VCaP (cell line): ENCODE measurements around the gene SLFNL1.

ENCODE experiments used
- H3K27ac ChIP-seq: fragments of 450-650 bp; 2 replicates; pipeline ENCODE4 v1.5.1; 2017
- CTCF ChIP-seq: fragments of 450-650 bp; conservative IDR thresholded peaks from 2 replicates; pipeline ENCODE4 v1.5.1; 2017; ENCODE audit warnings: mild to moderate bottlenecking, moderate library complexity

The SLFNL1 gene

DNA sequence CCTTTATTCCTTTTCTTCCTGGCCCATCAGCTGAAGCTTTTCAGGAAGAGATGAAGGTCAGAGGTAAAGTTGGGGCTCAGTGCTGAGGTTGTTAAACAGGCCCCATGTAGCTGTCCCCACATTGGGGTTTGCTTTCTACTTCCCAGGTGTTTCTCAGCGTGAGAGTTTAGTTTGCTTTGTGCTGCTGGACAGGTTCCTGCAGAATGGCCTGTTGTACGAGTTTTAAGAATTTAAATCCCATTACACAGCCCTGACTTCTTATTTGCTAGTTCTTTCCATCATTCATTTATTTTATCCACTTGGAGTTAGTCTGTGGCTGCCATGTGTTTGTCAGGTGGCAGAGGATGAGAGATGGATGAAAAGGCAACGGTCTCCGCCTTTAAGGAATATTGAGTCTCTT lies 22.9 kb downstream of the SLFNL1 start:
- TF ChIP-seq CTCF: no peak

GRCh38 chr1:40997096-40997495 lies 24.4 kb downstream of the SLFNL1 start:
- H3K27ac ChIP-seq: peak overlapping the region; percentile 35; the same call in 1 of the 2 replicates
- TF ChIP-seq CTCF: no peak

More for the DNA sequence above, 22.9 kb downstream of the SLFNL1 start:
- H3K27ac ChIP-seq: peak overlapping the region; percentile 35

DNA sequence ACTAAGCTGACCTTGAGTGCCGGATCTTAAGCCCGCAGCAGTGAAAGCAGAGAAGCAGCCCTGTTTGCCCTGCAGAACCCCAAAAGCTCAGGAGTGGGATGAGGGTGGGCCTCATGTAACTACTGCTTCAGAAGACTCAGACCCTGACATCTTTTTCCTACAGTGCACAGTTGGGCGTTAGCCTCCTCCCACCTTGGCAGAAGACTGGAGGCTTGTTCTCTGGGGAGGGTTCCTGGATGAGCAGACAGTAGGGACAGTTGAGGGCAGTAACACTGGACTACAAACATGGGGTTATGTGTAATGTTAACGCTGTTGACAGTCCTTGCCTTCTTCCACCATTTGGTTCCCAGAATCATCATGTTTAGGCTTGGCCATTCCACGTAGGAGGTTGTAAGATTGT lies 32.5 kb downstream of the SLFNL1 start:
- TF ChIP-seq CTCF: no peak
- no peak overlapping the region for H3K27ac ChIP-seq

- no peak for TF ChIP-seq CTCF
- H3K27ac ChIP-seq: no peak overlapping the region
Observed at GRCh38 chr1:40988280-40988679, 33.2 kb downstream of the SLFNL1 start.

DNA sequence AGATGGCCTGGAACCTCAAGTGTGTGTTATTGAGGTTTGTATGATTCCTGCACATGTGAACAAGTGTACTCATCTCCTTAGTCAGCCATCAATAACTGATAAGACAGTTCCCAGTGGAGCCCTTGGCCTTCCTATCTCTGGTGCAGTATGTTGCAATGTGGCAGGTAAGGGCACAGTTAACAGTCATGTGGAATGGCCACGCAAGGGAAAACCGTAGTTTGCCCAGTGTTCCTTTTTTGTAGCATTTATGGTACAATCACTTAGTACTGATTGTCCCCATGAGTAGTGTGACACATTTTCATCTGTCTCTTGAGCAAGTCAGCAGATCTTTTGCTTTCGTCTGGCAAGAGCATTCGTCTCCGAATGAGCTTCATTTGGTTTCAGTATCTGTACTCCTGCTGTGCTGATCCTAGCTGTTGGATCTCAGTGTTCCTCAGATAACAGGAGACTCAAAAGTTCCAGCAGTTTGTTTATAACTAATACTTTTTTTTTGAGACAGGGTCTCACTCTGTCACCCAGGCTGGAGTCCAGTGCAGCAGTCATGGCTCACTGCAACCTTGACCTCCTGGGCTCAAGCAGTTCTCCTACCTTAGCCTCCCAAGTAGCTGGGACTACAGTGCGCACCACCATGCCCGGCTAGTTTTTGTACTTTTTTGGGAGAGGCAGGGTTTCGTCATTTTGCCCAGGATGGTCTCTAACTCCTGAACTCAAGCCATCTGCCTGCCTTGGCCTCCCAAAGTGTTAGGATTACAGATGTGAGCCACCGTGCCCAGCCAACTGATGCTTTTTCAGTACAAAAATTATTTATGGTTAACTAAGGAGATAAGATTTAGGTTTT lies 33.9 kb downstream of the SLFNL1 start:
- no peak for TF ChIP-seq CTCF
- no peak overlapping the region for H3K27ac ChIP-seq

GRCh38 chr1:40986956-40987355 lies 34.6 kb downstream of the SLFNL1 start:
- TF ChIP-seq CTCF: no peak

DNA sequence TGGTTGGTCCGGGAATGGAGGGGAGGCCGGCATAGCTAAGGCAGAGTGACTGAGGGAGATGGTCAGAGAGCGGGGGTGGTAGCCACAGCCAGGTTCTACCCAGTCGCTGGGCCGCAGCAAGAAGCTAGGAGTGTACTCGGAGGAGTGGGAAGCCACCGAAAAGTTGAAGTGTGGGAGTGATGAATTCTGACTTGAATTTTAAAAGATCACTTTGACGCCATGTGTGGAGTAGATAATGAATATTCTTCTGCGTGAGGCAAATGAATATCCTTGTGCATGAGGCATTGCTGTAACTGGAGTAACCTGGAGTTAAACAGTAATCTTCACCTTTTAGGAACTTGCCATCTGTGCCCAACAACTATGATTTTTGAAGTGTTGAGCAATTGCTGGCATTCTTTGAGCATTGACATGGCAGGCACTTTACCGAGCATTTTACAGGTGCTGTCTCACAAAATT lies 35.2 kb downstream of the SLFNL1 start:
- no peak overlapping the region for H3K27ac ChIP-seq
- no peak for TF ChIP-seq CTCF

More at GRCh38 chr1:40986956-40987355, 34.6 kb downstream of the SLFNL1 start:
- no peak overlapping the region for H3K27ac ChIP-seq
